IMR-90 (cell line): ENCODE results near the gene RAD52. TPM values are rescaled to one million over a fixed set of nuclear protein-coding genes. Genes with fewer than 3 reads are reported as not detected.

ENCODE experiments used
- ATAC-seq: fragments of 200-7000 bp; cut with Tn5 transposase; 2 replicates; pipeline ENCODE4 v1.9.1; 2020; ENCODE audit warnings: low read depth, mild to moderate bottlenecking, moderate library complexity
- Bru-seq: library from RNA; stranded (reverse); fragments of 400-500 nt; gene quantifications from one replicate; lab custom pipeline; 2021; lab: Mats Ljungman, UMichigan
- BruChase-seq, 2 experiments: library from RNA; stranded (reverse); fragments of 400-500 nt; gene quantifications; one replicate each; lab custom pipeline; 2021; lab: Mats Ljungman, UMichigan
- BruUV-seq: library from RNA; stranded (reverse); fragments of 400-500 nt; replicated peaks from 2 replicates; lab custom pipeline; 2021; lab: Mats Ljungman, UMichigan
- CTCF ChIA-PET: fragments of 300-600 bp; formaldehyde crosslinking; extraction: SDS; loops from one replicate; lab custom pipeline; 2021; ENCODE audit warnings: antibody characterized with exemption; lab: Yijun Ruan, JAX
- POLR2A ChIA-PET: fragments of 300-600 bp; sonication (Branson Sonifier 250); formaldehyde crosslinking; loops from one replicate; lab custom pipeline; 2022; ENCODE audit warnings: antibody characterized with exemption; ENCODE audit not compliant: unreplicated experiment; lab: Charles Lee
- DNase-seq: peaks from one replicate; pipeline ENCODE4 v3.0.0; 2013
- H2AFZ ChIP-seq: replicated peaks from 2 replicates; pipeline ENCODE3; 2013; ENCODE audit warnings: low read length, mild to moderate bottlenecking; ENCODE audit not compliant: poor library complexity
- H2AK5ac ChIP-seq: 2 replicates; pipeline ENCODE4 v1.6.1; 2013; ENCODE audit warnings: low read depth, low read length, inconsistent platforms
- H2AK9ac ChIP-seq: replicated peaks from 2 replicates; pipeline ENCODE3; 2013; ENCODE audit warnings: mild to moderate bottlenecking, low read depth, low read length, moderate library complexity; ENCODE audit not compliant: poor library complexity
- H2BK120ac ChIP-seq: 2 replicates; pipeline ENCODE4 v1.6.1; 2013; ENCODE audit warnings: low read depth, low read length, inconsistent platforms
- H2BK15ac ChIP-seq: 3 replicates; pipeline ENCODE4 v1.6.1; 2013; ENCODE audit warnings: low read depth, low read length, inconsistent platforms
- H2BK20ac ChIP-seq: 2 replicates; pipeline ENCODE4 v1.6.1; 2013; ENCODE audit warnings: low read depth, mild to moderate bottlenecking, inconsistent platforms, low read length, moderate library complexity
- H2BK5ac ChIP-seq: 2 replicates; pipeline ENCODE4 v1.6.1; 2013; ENCODE audit warnings: mild to moderate bottlenecking, low read depth, low read length, inconsistent platforms; ENCODE audit not compliant: poor library complexity, severe bottlenecking
- H3K14ac ChIP-seq: replicated peaks from 2 replicates; pipeline ENCODE4 v1.6.1; 2013; ENCODE audit warnings: low read depth, low read length, inconsistent platforms
- H3K18ac ChIP-seq: 2 replicates; pipeline ENCODE4 v1.6.1; 2013; ENCODE audit warnings: low read depth, low read length, control low read depth
- H3K23ac ChIP-seq: 2 replicates; pipeline ENCODE4 v1.6.1; 2013; ENCODE audit warnings: low read depth, low read length, inconsistent platforms
- H3K27ac ChIP-seq: 2 replicates; pipeline ENCODE4 v1.5.1; 2013; ENCODE audit warnings: mild to moderate bottlenecking, control low read depth, low read length; ENCODE audit not compliant: insufficient read depth
- H3K27me3 ChIP-seq: 2 replicates; pipeline ENCODE4 v1.6.1; 2013; ENCODE audit warnings: low read length; ENCODE audit not compliant: control insufficient read depth, insufficient read depth
- H3K36me3 ChIP-seq: 2 replicates; pipeline ENCODE4 v1.6.1; 2013; ENCODE audit warnings: low read length, mixed read lengths; ENCODE audit not compliant: control insufficient read depth, insufficient read depth
- H3K4ac ChIP-seq: 2 replicates; pipeline ENCODE4 v1.6.1; 2013; ENCODE audit warnings: low read depth, low read length, inconsistent platforms
- H3K4me1 ChIP-seq: 2 replicates; pipeline ENCODE4 v1.6.1; 2013; ENCODE audit warnings: low read length, mixed read lengths; ENCODE audit not compliant: control insufficient read depth, insufficient read depth
- H3K4me2 ChIP-seq: 2 replicates; pipeline ENCODE4 v1.6.1; 2013; ENCODE audit warnings: low read depth, mild to moderate bottlenecking, control low read depth, low read length, moderate library complexity
- H3K4me3 ChIP-seq: 2 replicates; pipeline ENCODE4 v1.5.1; 2013; ENCODE audit warnings: low read depth, mild to moderate bottlenecking, control low read depth, low read length, moderate library complexity; ENCODE audit not compliant: insufficient read depth
- H3K56ac ChIP-seq: 2 replicates; pipeline ENCODE4 v1.6.1; 2013; ENCODE audit warnings: low read length, inconsistent platforms; ENCODE audit not compliant: insufficient read depth; ENCODE audit errors: extremely low read depth
- H3K79me1 ChIP-seq, 2 experiments: 2 replicates each; pipeline ENCODE4 v1.6.1; 2013; ENCODE audit warnings: low read length in 2 of 2, inconsistent platforms in 1 of 2, low read depth in 1 of 2
- H3K9ac ChIP-seq: 2 replicates; pipeline ENCODE4 v1.6.1; 2013; ENCODE audit warnings: low read depth, low read length, control low read depth
- H3K9me1 ChIP-seq: 2 replicates; pipeline ENCODE4 v1.6.1; 2013; ENCODE audit warnings: low read length, inconsistent platforms; ENCODE audit not compliant: insufficient read depth
- H3K9me3 ChIP-seq: 2 replicates; pipeline ENCODE4 v1.6.1; 2013; ENCODE audit warnings: low read length; ENCODE audit not compliant: control insufficient read depth, insufficient read depth
- H4K20me1 ChIP-seq: 2 replicates; pipeline ENCODE4 v1.6.1; 2013; ENCODE audit warnings: low read length, inconsistent platforms; ENCODE audit not compliant: insufficient read depth
- H4K5ac ChIP-seq: 2 replicates; pipeline ENCODE4 v1.6.1; 2013; ENCODE audit warnings: mild to moderate bottlenecking, low read depth, low read length, control low read depth
- H4K8ac ChIP-seq, 2 experiments: 2 replicates each; pipeline ENCODE4 v1.6.1; 2013; ENCODE audit warnings: low read depth in 2 of 2, low read length in 2 of 2, control low read depth in 1 of 2, inconsistent platforms in 1 of 2
- H4K91ac ChIP-seq: 2 replicates; pipeline ENCODE4 v1.6.1; 2013; ENCODE audit warnings: low read depth, low read length, inconsistent platforms; ENCODE audit not compliant: insufficient read depth
- BHLHE40 ChIP-seq: fragments of 150-350 bp; IDR thresholded peaks from 2 replicates; pipeline ENCODE4 v1.6.1; 2016; ENCODE audit warnings: mild to moderate bottlenecking, low read depth, low read length
- CEBPB ChIP-seq: IDR thresholded peaks from 2 replicates; pipeline ENCODE4 v1.6.1; 2012; ENCODE audit warnings: low read depth, low read length, improper control_type of control experiment
- CHD1 ChIP-seq: IDR thresholded peaks from 2 replicates; pipeline ENCODE4 v1.6.1; 2012; ENCODE audit warnings: low read depth, low read length, improper control_type of control experiment
- MAZ ChIP-seq: IDR thresholded peaks from 2 replicates; pipeline ENCODE4 v1.6.1; 2012; ENCODE audit warnings: low read depth, mild to moderate bottlenecking, low read length, improper control_type of control experiment, moderate library complexity, borderline replicate concordance
- MXI1 ChIP-seq: IDR thresholded peaks from 2 replicates; pipeline ENCODE4 v1.6.1; 2012; ENCODE audit warnings: low read depth, mild to moderate bottlenecking, low read length, moderate library complexity, borderline replicate concordance
- NFE2L2 ChIP-seq: fragments of 150-350 bp; IDR thresholded peaks from 2 replicates; pipeline ENCODE4 v1.6.1; 2016; ENCODE audit warnings: low read depth, mild to moderate bottlenecking, low read length
- POLR2A ChIP-seq: IDR thresholded peaks from 2 replicates; pipeline ENCODE4 v1.6.1; 2012; ENCODE audit warnings: mild to moderate bottlenecking, low read depth, low read length
- RAD21 ChIP-seq: IDR thresholded peaks from 2 replicates; pipeline ENCODE4 v1.6.1; 2012; ENCODE audit warnings: low read length, improper control_type of control experiment
- RCOR1 ChIP-seq: IDR thresholded peaks from 2 replicates; pipeline ENCODE4 v1.6.1; 2012; ENCODE audit warnings: mild to moderate bottlenecking, low read length, improper control_type of control experiment; ENCODE audit not compliant: insufficient replicate concordance
- RFX5 ChIP-seq: IDR thresholded peaks from 2 replicates; pipeline ENCODE4 v1.8.0; 2012; ENCODE audit warnings: low read depth, mild to moderate bottlenecking, low read length, moderate library complexity
- SMC3 ChIP-seq: fragments of 150-350 bp; IDR thresholded peaks from 2 replicates; pipeline ENCODE4 v1.6.1; 2016; ENCODE audit warnings: low read depth, mild to moderate bottlenecking, antibody characterized with exemption, low read length, moderate library complexity
- WGBS, 2 experiments: methylation state at CpG; one replicate each; pipeline versions ENCODE4 v1.1.5 to v1.1.7; 2013; ENCODE audit warnings: missing lambda C conversion rate in 2 of 2; ENCODE audit not compliant: insufficient read length in 1 of 2; ENCODE audit errors: extremely low coverage in 2 of 2; 5-methylcytosine and 5-hydroxymethylcytosine counted together
- dilution Hi-C: fragments of 300-500 bp; cut with HindIII; formaldehyde crosslinking; loops from one replicate; pipeline ENCODE4 v1.14.3; 2018; ENCODE audit warnings: low sequenced_read_pairs; ENCODE audit not compliant: unreplicated experiment
- in situ Hi-C: fragments of 300-500 bp; cut with MboI; formaldehyde crosslinking; loops from 3 replicates; pipeline ENCODE4 v1.14.3; 2019; ENCODE audit warnings: low sequenced_read_pairs, inconsistent platforms, mixed read lengths
- intact Hi-C: fragments of 100-400 bp; cut with micrococcal nuclease; formaldehyde crosslinking; loops from 2 replicates; pipeline ENCODE4 v1.10.0; 2022
- long read RNA-seq: library from polyadenylated mRNA; unstranded; transcript quantifications from one replicate; pipeline ENCODE4 v2.0.0, GENCODE V29; 2021; ENCODE audit not compliant: unreplicated experiment
- polyA plus RNA-seq, 3 experiments: library from polyadenylated mRNA; depleted of rRNA; stranded (reverse); fragments of >200 nt; gene quantifications; 2 replicates each; pipeline ENCODE4 v1.2.3, GENCODE V29; 2012; ENCODE audit warnings: low replicate concordance in 1 of 3
- total RNA-seq: library from RNA; depleted of rRNA; stranded (reverse); fragments of >200 nt; gene quantifications from 2 replicates; pipeline ENCODE4 v1.2.3, GENCODE V29; 2012; rRNA removed
- TF ChIP-seq, protein P1 (sequence below): fragments of 150-350 bp; IDR thresholded peaks from 2 replicates; pipeline ENCODE4 v1.6.1; 2017; ENCODE audit warnings: mild to moderate bottlenecking, antibody characterized with exemption, low read length, low read depth
- TF ChIP-seq, protein P2 (sequence below): conservative IDR thresholded peaks from 2 replicates; pipeline ENCODE4 v1.5.1; 2012; ENCODE audit warnings: mild to moderate bottlenecking, low read depth, low read length, improper control_type of control experiment

The RAD52 gene
- total RNA-seq = 9.7 and 11.3 TPM in 2 replicates
- 9.3 and 10.7 TPM in 2 replicates for polyA plus RNA-seq (2012; rRNA removed)
- 3.9 and 5.7 TPM in 2 replicates for polyA plus RNA-seq (2012; cell fraction: cytosol; rRNA removed)
- polyA plus RNA-seq (2012; cell fraction: nucleus; rRNA removed; ENCODE audit: low replicate concordance) = 42.8 and 44.2 TPM in 2 replicates
- Bru-seq, nascent RNA = percentile 59 among the genes with signal in this experiment
- BruChase-seq, experiment 1, labeled RNA remaining after a 6-hour chase = percentile 88 among the genes with signal in this experiment
- BruChase-seq, experiment 2, labeled RNA remaining after a 2-hour chase = percentile 72 among the genes with signal in this experiment
- long read RNA-seq, partial matches to known transcripts = 1 of 6 reads
- long read RNA-seq, other reads (novel, unspliced or antisense) = 5 of 6 reads

DNA sequence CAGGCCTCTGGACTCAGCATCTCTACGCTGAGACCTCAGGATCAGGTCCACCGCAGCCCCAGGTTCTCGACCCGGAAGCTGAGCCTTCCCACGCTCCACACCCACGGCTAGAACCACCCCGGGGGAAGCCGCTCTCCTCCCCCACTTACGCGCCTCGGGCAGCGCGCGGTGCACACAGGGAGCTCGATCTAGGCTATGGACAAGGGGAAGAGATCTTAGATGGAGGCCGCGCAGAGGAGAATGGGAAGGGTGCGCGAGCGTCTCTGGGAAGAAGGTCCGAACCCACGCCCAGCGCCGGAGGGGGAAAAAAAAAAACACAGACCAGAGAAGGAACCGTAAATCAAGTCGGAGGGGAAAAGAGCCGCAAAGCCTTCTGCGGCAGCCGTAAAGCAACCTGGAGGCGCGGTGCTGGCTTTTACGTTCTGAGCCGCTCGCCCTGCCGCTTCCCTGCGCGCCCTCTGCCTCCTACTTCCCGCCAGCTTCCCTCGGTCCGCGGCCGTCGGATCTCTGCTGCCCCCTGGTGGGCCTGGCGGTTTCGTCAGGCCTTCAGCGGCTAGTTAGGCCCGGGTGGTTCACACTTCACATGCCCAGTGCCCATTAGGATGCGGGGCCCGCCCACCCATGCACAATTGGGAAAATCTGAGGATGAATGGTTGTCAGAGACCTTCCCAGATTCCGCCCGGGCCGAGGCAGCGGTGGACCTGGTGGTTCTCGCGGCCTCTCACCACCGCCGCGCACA, at the start of gene RAD52:
Gene RAD52 (minus strand): TSS at position 242 of the 739 bp plus-strand sequence. CDS start 16,636 bp downstream, outside the sequence.
- Histone ChIP-seq H2AK5ac (peak within 1 kb of the TSS; percentile 89), H4K5ac (peak within 1 kb of the TSS; percentile 73), H3K4me2 (peak within 1 kb of the TSS; percentile 70), H2BK15ac (no peak within 1 kb of the TSS), H4K8ac (peak within 1 kb of the TSS; percentile 62 to 98), H2BK20ac (peak within 1 kb of the TSS; percentile 16; the same call in 1 of the 2 replicates), H3K14ac (peak within 1 kb of the TSS; percentile 95), H3K27me3 (no peaks in the 10 kb centered on the region), H3K9me3 (no peaks in the 10 kb centered on the region), H2BK5ac (peak within 1 kb of the TSS; percentile 89), H3K4ac (peak within 1 kb of the TSS; percentile 94), H4K91ac (peak within 1 kb of the TSS; percentile 82), H3K18ac (peak within 1 kb of the TSS; percentile 21), H3K9me1 (0 out of 2 replicates have a peak, but pooled peaks cover 3% of the 10 kb centered on the region), H2BK120ac (peak within 1 kb of the TSS; percentile 58), H2AFZ (peak within 1 kb of the TSS; percentile 98), H3K56ac (peak within 1 kb of the TSS; percentile 86), H2AK9ac (peak within 1 kb of the TSS; percentile 99), H3K9ac (peak within 1 kb of the TSS; percentile 74), H3K4me3 (peak within 1 kb of the TSS; percentile 72), H4K20me1 (0 out of 2 replicates have a peak, but pooled peaks cover 5% of the 10 kb centered on the region), H3K79me1 (peaks cover 11 to 44% of the 10 kb centered on the region in 2 experiments), H3K27ac (peak within 1 kb of the TSS; percentile 86), H3K23ac (peak within 1 kb of the TSS; percentile 91), H3K36me3 (no peaks in the 10 kb centered on the region), H3K4me1 (peaks cover 4% of the 10 kb centered on the region)
- in situ Hi-C loops (loop anchor here (10.0 kb wide), 1 partner anchor 375 kb away; no protein-coding TSS in a partner anchor), intact Hi-C loops (loop anchor here (1.0 to 10.0 kb wide), 5 partner anchors 41 to 633 kb away; partner anchors contain the start of gene ERC1), dilution Hi-C loops (no loop called here)
- POLR2A ChIA-PET = interaction anchor here (0.6 to 1.0 kb wide), 4 partner anchors 10 to 1363 kb away, joined by 3 to 8 read pairs (median 4); no protein-coding TSS in a partner anchor
- DNase-seq (peak; percentile 99), ATAC-seq (peak; percentile 89)
- no TSS peak for BruUV-seq
- CTCF ChIA-PET = interaction anchor here (0.6 to 1.1 kb wide), 9 partner anchors 18 to 526 kb away, joined by 3 to 7 read pairs (median 4); no protein-coding TSS in a partner anchor
- WGBS, 2 experiments = 0% methylated on average over 17 of the region's 58 CpGs; no CpG with 5 or more reads in 1 of the 2 experiments
- TF ChIP-seq RCOR1 = no peak
- TF ChIP-seq, protein P1, sequence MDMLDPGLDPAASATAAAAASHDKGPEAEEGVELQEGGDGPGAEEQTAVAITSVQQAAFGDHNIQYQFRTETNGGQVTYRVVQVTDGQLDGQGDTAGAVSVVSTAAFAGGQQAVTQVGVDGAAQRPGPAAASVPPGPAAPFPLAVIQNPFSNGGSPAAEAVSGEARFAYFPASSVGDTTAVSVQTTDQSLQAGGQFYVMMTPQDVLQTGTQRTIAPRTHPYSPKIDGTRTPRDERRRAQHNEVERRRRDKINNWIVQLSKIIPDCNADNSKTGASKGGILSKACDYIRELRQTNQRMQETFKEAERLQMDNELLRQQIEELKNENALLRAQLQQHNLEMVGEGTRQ = no peak
- no peak for TF ChIP-seq RFX5
- TF ChIP-seq NFE2L2 = no peak
- TF ChIP-seq, protein P2, sequence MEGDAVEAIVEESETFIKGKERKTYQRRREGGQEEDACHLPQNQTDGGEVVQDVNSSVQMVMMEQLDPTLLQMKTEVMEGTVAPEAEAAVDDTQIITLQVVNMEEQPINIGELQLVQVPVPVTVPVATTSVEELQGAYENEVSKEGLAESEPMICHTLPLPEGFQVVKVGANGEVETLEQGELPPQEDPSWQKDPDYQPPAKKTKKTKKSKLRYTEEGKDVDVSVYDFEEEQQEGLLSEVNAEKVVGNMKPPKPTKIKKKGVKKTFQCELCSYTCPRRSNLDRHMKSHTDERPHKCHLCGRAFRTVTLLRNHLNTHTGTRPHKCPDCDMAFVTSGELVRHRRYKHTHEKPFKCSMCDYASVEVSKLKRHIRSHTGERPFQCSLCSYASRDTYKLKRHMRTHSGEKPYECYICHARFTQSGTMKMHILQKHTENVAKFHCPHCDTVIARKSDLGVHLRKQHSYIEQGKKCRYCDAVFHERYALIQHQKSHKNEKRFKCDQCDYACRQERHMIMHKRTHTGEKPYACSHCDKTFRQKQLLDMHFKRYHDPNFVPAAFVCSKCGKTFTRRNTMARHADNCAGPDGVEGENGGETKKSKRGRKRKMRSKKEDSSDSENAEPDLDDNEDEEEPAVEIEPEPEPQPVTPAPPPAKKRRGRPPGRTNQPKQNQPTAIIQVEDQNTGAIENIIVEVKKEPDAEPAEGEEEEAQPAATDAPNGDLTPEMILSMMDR = peak; percentile 97
- no peak for TF ChIP-seq CEBPB
- no peak for TF ChIP-seq CHD1
- peak; percentile 87 for TF ChIP-seq SMC3
- TF ChIP-seq RAD21 = peak; percentile 83
- peak; percentile 16; the same call in 1 of the 2 replicates for TF ChIP-seq MAZ
- peak; percentile 78; the same call in 1 of the 2 replicates for TF ChIP-seq POLR2A
- TF ChIP-seq BHLHE40 = 0 out of 2 replicates have a peak, but pooled peaks have one; percentile 5
- TF ChIP-seq MXI1 = peak; percentile 50; the same call in 1 of the 2 replicates
